Natural killer cell (primary cell): ENCODE measurements around the gene TMEM212. TPM values are rescaled to one million over a fixed set of nuclear protein-coding genes. Genes with fewer than 3 reads are reported as not detected.

ENCODE experiments used
- ATAC-seq, 3 donors: fragments of 150-1000 bp in 2 of 3; fragments of 200-7000 bp in 1 of 3; cut with Tn5 transposase; 1 replicate in 1 of 3; 2 replicates in 2 of 3; pipeline ENCODE4 v1.10.0; 2021; ENCODE audit warnings: mild to moderate bottlenecking in 2 of 3, moderate library complexity in 2 of 3
- DNase-seq, 2 donors: peaks; one replicate each; pipeline versions ENCODE4 v3.0.0 to v3.0.0-alpha.2; 2013 to 2021; ENCODE audit warnings: mixed read lengths in 1 of 2
- H3K27ac ChIP-seq: one replicate; pipeline ENCODE4 v1.5.1; 2013; ENCODE audit warnings: mild to moderate bottlenecking, low read length
- H3K27me3 ChIP-seq: one replicate; pipeline ENCODE4 v1.6.1; 2013; ENCODE audit warnings: low read length; ENCODE audit not compliant: control insufficient read depth, insufficient read depth
- H3K36me3 ChIP-seq: one replicate; pipeline ENCODE4 v1.6.1; 2013; ENCODE audit warnings: low read length; ENCODE audit not compliant: control insufficient read depth, insufficient read depth
- H3K4me1 ChIP-seq: one replicate; pipeline ENCODE4 v1.6.1; 2013; ENCODE audit warnings: low read length; ENCODE audit not compliant: control insufficient read depth, insufficient read depth
- H3K4me3 ChIP-seq: one replicate; pipeline ENCODE4 v1.5.1; 2013; ENCODE audit warnings: low read length
- H3K9me3 ChIP-seq: one replicate; pipeline ENCODE4 v1.6.1; 2013; ENCODE audit warnings: low read length; ENCODE audit not compliant: control insufficient read depth, insufficient read depth
- H3K27ac Mint-ChIP-seq, 2 donors: one replicate each; pipeline ENCODE4 v1.8.0; 2022; ENCODE audit warnings: mild to moderate bottlenecking in 2 of 2, mixed read lengths in 2 of 2, moderate library complexity in 1 of 2
- H3K27me3 Mint-ChIP-seq, 2 donors: one replicate each; pipeline ENCODE4 v1.8.0; 2022; ENCODE audit warnings: low read depth in 2 of 2, mixed read lengths in 2 of 2
- H3K36me3 Mint-ChIP-seq: one replicate; pipeline ENCODE4 v1.8.0; 2022; ENCODE audit warnings: mixed read lengths
- H3K4me1 Mint-ChIP-seq, 2 donors: one replicate each; pipeline ENCODE4 v1.8.0; 2022; ENCODE audit warnings: mixed read lengths in 2 of 2
- H3K4me3 Mint-ChIP-seq: one replicate; pipeline ENCODE4 v1.8.0; 2022; ENCODE audit warnings: mild to moderate bottlenecking, moderate library complexity, mixed read lengths
- H3K9me3 Mint-ChIP-seq, 2 donors: one replicate each; pipeline ENCODE4 v1.8.0; 2022; ENCODE audit warnings: mixed read lengths in 2 of 2
- CTCF ChIP-seq: fragments of 200-600 bp; IDR thresholded peaks from one replicate; pipeline ENCODE4 v1.8.0; 2022; ENCODE audit warnings: antibody characterized with exemption
- WGBS: methylation state at CpG from one replicate; pipeline ENCODE4 v1.1.7; 2013; ENCODE audit warnings: missing lambda C conversion rate; ENCODE audit not compliant: insufficient coverage; 5-methylcytosine and 5-hydroxymethylcytosine counted together
- intact Hi-C: fragments of 100-400 bp; cut with micrococcal nuclease; formaldehyde crosslinking; loops from one replicate; pipeline ENCODE4 v1.14.2; 2022
- total RNA-seq, 4 donors: library from RNA; stranded (reverse); fragments of 120-200 nt in 1 of 4; gene quantifications; one replicate each; pipeline versions ENCODE4 v1.2.3 to v1.2.4, GENCODE V29; 2013 to 2022

Gene TMEM212
- total RNA-seq, 3 donors from 2014 or later (not counting 1 experiment from before 2014, with no cell fraction given) = not detected

GRCh38 chr3:171883893-171884279 lies 40.7 kb downstream of the TMEM212 start:
- intact Hi-C loops = no loop called here
- H3K27me3 Mint-ChIP-seq = peaks cover 0 to 6% of the 10 kb centered on the region in 2 donors
- no peak for TF ChIP-seq CTCF

GRCh38 chr3:171888466-171888865 lies 45.3 kb downstream of the TMEM212 start:
- TF ChIP-seq CTCF = no peak
- H3K4me3 ChIP-seq = no peak overlapping the region
- Mint-ChIP-seq H3K4me3 (no peak overlapping the region), H3K27me3 (peaks cover 7 to 13% of the 10 kb centered on the region in 2 donors), H3K4me1 (no peaks in the 10 kb centered on the region), H3K9me3 (no peaks in the 10 kb centered on the region), H3K36me3 (no peaks in the 10 kb centered on the region), H3K27ac (no peak overlapping the region)
- no peak for DNase-seq
- H3K9me3 ChIP-seq = no peaks in the 10 kb centered on the region
- no peak overlapping the region for H3K27ac ChIP-seq
- H3K36me3 ChIP-seq = no peaks in the 10 kb centered on the region
- intact Hi-C loops = no loop called here
- H3K4me1 ChIP-seq = no peaks in the 10 kb centered on the region
- ATAC-seq = no peak
- no CpG with 5 or more reads among the region's 2 CpGs for WGBS
- no peaks in the 10 kb centered on the region for H3K27me3 ChIP-seq

More at GRCh38 chr3:171883893-171884279, 40.7 kb downstream of the TMEM212 start:
- Histone ChIP-seq H3K27ac (no peak overlapping the region), H3K4me1 (no peaks in the 10 kb centered on the region), H3K4me3 (no peak overlapping the region), H3K27me3 (no peaks in the 10 kb centered on the region), H3K9me3 (no peaks in the 10 kb centered on the region), H3K36me3 (no peaks in the 10 kb centered on the region)
- no peaks in the 10 kb centered on the region for H3K9me3 Mint-ChIP-seq
- no peak overlapping the region for H3K4me3 Mint-ChIP-seq
- 92% methylated on average over 5 of the region's 6 CpGs for WGBS
- ATAC-seq (no peak), DNase-seq (no peak)
- H3K36me3 Mint-ChIP-seq = no peaks in the 10 kb centered on the region
- H3K4me1 Mint-ChIP-seq = peaks cover 0 to 5% of the 10 kb centered on the region in 2 donors
- no peak overlapping the region for H3K27ac Mint-ChIP-seq

- Mint-ChIP-seq H3K36me3 (no peaks in the 10 kb centered on the region), H3K27me3 (peaks cover 13 to 19% of the 10 kb centered on the region in 2 donors), H3K27ac (no peak overlapping the region), H3K9me3 (no peaks in the 10 kb centered on the region), H3K4me1 (no peaks in the 10 kb centered on the region), H3K4me3 (no peak overlapping the region)
- H3K9me3 ChIP-seq = no peaks in the 10 kb centered on the region
- no peaks in the 10 kb centered on the region for H3K27me3 ChIP-seq
- no peak overlapping the region for H3K4me3 ChIP-seq
- DNase-seq = no peak
- 89% methylated on average over 1 of the region's 2 CpGs for WGBS
- H3K27ac ChIP-seq = no peak overlapping the region
- intact Hi-C loops = no loop called here
- H3K4me1 ChIP-seq = no peaks in the 10 kb centered on the region
- no peak for ATAC-seq
- H3K36me3 ChIP-seq = no peaks in the 10 kb centered on the region
- TF ChIP-seq CTCF = no peak
These were observed 47.2 kb downstream of the TMEM212 start for GRCh38 chr3:171890398-171890797.

GRCh38 chr3:171892457-171892856 lies 49.3 kb downstream of the TMEM212 start:
- no peak for TF ChIP-seq CTCF
- no peaks in the 10 kb centered on the region for H3K9me3 ChIP-seq
- no peaks in the 10 kb centered on the region for H3K4me1 ChIP-seq
- H3K4me3 ChIP-seq = no peak overlapping the region
- no peak overlapping the region for H3K27ac Mint-ChIP-seq
- DNase-seq = no peak
- intact Hi-C loops = no loop called here
- H3K36me3 ChIP-seq = no peaks in the 10 kb centered on the region
- no peaks in the 10 kb centered on the region for H3K9me3 Mint-ChIP-seq
- H3K27ac ChIP-seq = no peak overlapping the region
- no peaks in the 10 kb centered on the region for H3K27me3 ChIP-seq
- no peak for ATAC-seq
- no peak overlapping the region for H3K4me3 Mint-ChIP-seq
- H3K27me3 Mint-ChIP-seq = peaks cover 10 to 21% of the 10 kb centered on the region in 2 donors
- no peaks in the 10 kb centered on the region for H3K4me1 Mint-ChIP-seq
- no peaks in the 10 kb centered on the region for H3K36me3 Mint-ChIP-seq
